GM19395 (cell line): ENCODE data around the gene DNAJB6.

Experiments
- ATAC-seq: cut with Tn5 transposase; IDR thresholded peaks from one replicate; pipeline ENCODE4 v1.9.1; 2021; ENCODE audit warnings: mild to moderate bottlenecking, moderate library complexity; ENCODE audit not compliant: unreplicated experiment

Gene DNAJB6

DNA sequence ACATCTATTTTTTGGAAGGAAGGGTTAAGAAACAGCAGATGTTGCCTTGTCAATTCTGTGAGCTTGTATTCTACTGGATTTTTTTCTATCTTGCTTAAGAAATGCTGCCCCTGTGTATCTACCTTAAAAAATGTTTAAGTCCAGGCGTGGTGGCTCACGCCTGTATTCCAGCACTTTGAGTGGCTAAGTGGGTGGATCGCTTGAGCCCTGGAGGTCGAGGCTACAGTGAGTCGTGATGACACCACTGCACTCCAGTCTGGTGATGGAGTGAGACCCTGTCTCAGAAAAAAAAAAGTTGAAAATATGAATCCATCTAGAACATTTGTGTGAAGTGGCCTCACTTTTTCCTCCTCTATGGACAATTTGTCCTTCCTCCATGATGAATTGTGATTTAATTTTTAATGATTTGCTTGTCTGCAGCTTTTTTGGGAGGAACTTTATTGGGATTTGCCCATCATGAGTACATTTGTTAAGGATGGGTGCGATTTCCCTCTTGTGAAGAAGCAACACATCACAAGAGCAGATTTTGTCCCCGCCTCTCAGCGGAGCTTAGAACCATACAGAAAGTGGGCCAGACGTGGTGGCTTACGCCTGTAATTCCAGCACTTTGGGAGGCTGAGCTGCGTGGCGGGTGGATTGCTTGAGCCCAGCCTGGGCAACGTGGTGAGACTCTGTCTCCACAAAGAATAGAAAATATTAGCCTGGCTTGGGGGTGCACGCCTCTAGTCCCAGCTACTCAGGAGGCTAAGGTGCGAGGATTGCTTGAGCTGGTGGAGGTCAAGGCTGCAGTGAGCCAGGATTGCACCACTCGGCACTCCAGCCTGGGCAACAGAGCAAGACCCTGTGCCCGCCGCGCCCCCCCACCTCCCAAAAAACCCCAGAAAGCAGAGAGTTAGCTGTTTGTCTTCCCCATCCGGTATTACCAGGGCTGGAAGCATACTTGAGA, 57.7 kb downstream of the DNAJB6 start:
- no peak for ATAC-seq

DNA sequence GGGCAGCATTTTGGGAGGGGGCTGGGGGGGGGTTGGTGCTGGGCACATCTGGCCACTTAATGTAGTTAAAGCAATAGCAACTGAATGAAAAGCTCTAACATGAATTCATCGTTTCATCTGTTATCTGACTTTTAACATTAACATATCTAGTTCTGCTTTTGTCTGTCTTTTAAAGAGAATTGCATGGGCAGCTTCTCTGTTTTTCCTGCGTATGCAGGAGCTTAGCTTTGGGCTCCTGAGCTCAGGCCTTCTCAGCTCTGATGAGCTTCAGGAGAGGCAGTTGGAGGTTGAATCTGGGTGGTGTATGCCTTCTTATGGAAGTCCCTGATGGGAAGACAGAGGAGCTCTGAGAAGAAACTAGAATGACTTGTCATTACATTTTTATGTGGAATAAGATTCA, 58.4 kb downstream of the DNAJB6 start:
- ATAC-seq = no peak

DNA sequence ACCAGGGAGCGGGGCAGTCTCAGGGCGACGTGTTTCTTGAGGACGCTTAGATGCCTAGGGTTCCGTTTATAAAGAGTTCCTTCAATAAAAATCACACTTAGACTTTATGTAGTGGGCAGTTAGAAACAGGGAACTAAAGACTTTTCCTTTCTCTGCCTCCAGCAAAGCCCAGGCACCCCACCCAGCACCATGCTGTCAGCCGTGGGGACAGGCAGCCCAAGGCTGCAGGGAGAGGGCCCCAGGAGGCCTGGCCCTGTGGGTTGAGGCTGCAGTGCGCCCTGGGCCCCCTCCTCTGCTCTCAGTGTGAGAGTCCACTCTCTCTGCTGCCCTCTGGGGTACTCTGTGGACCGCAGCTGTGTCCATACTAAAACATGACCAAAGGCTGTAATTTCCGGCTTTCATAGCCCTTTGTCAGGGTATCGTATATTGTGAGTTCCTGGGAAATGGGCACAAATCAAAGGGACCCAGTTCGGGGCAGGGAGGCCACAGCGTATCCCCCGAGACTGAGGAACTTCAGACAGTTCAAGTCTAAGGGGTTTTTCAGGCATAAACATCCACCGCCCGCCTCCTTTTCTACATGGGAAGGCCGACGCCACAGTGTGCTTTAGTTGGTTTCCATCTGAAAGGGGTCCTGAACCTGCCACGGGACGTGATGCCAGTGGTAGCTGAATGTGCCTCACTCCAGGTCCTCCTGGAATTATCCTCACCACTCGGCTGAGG, 59.7 kb downstream of the DNAJB6 start:
- ATAC-seq = no peak

DNA sequence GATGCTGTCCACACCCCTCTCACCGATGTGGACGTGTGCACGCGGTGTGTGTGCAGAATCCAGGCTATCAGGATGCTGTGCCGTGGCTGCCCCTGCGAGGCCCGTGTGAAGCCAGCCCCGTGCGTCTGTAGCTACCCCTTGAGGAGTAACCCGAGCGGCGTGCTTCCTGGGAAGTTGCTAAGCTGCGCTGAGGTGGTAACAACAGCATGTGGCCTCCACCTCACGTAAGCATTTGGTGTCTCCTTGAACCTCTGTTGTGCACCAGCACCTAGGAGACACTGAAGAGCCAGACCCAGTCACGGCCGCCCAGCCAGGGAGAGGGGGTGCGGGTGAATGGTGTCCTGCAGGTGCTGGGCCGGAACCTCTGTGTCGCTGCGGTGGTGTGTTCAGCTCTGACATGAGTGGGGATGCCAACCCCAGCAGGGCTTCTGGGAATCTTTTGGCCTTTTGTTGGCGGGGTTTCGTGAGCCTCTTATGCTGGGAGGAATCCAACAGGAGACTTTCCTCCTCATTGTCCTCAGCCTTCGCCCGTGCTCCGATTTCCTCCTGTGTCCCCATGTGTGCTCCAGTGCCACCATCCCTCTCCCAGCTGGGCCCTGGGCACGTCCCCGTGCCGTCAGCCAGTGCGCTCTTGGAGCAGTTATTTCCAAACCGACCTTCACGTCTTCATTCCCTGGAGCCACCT, 60.4 kb downstream of the DNAJB6 start:
- no peak for ATAC-seq

DNA sequence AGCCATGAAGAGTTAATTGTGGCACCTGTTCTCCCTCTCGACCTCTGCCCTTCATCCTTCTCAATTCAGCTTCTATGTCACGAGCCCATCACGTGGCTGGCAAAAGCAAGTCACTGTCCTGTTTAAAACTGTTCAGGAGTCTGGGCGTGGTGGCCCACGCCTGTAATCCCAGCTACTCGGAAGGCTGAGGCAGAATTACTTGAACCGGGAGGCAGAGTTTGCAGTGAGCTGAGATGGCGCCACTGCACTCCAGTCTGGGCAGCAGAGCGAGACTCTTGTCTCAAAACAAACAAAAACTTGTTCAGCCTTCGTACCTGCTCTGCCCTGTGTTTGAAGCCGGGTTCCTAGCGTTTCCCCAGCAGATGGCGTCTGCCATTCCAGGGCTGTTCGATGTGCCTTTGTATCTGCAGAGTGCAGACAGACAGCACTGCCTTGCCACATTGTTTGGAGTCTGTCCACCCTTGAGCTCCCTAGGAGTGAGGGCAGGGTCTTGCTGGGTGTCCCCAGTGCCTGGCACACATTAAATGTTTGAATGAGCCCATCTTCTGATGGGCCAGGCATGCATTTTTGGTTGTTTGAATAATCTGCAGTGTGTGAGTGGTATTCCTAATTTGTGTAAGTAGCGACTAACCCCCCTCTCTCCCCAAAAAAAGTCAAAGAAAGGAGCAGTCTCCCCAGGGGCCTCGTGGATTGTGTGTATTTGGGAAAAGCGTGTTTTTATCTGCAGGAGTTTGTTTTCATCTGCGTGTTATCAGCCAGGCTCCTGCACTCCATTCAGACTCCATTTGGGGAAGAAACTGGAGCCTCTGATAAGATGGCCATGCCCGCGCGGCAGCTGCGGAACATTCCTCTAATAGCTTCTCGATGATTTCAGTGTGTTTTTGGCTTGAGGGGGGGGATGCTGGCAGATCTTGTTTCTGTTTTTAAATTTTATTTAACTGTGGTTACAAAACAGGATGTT, 61.2 kb downstream of the DNAJB6 start:
- ATAC-seq = no peak

GRCh38 chr7:157399086-157399687, 62.4 kb downstream of the DNAJB6 start:
- ATAC-seq = no peak

GRCh38 chr7:157400171-157400860, 63.5 kb downstream of the DNAJB6 start:
- ATAC-seq = no peak

GRCh38 chr7:157401567-157402387, 65.0 kb downstream of the DNAJB6 start:
- ATAC-seq = no peak

- ATAC-seq = no peak
Measured at GRCh38 chr7:157402388-157402703, 65.5 kb downstream of the DNAJB6 start.

GRCh38 chr7:157402911-157403534, 66.2 kb downstream of the DNAJB6 start:
- ATAC-seq = no peak

GRCh38 chr7:157403646-157404401, 67.0 kb downstream of the DNAJB6 start:
- ATAC-seq = no peak

DNA sequence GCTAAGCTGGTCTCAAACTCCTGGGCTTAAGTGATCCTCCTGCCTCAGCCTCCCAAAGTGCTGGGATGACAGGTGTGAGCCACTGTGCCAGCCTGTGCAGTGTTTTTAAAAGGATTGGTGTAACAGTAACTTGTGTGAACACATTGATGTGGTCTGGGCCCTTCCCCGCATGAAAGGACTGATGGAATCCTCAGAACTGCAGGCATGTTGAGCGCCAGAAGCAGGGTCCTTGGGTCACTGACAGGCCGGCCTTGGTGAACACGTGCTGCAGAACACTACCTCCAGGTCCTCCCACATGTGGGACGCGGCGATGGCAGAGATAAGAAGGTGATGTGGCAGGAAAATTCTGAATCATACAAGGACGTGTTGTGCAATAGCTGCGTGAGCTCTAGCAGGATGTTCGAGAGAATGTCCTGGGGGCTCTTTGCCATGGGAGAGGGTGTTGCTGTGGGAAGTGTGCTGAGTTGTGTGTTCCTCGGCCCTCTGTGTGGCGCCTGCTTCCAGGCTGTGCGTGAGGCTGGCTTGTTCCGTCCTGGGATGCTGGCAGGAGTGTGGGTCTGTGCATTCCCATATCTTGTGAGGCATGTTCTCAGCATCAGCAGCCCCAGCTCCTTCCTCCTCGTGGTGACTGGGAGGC, 68.2 kb downstream of the DNAJB6 start:
- no peak for ATAC-seq

GRCh38 chr7:157405501-157405900, 68.7 kb downstream of the DNAJB6 start:
- ATAC-seq = no peak

GRCh38 chr7:157405914-157406810, 69.4 kb downstream of the DNAJB6 start:
- ATAC-seq = no peak

GRCh38 chr7:157406971-157407370, 70.2 kb downstream of the DNAJB6 start:
- ATAC-seq = no peak
